Prostate gland (tissue), 2 donors: ENCODE results near the gene CLCNKA. TPM values are rescaled to one million over a fixed set of nuclear protein-coding genes. Genes with fewer than 3 reads are reported as not detected.

ENCODE experiments used
- DNase-seq: peaks from one replicate; pipeline ENCODE4 v3.0.0-alpha.2; 2019; ENCODE audit warnings: low spot score
- H3K27ac ChIP-seq, 2 donors: fragments of 200-600 bp; sonication (generic); 2 replicates each; pipeline ENCODE4 v1.5.1; 2017 to 2019
- H3K27me3 ChIP-seq: fragments of 200-600 bp; sonication (generic); replicated peaks from 2 replicates; pipeline ENCODE4 v1.5.1; 2019; ENCODE audit not compliant: insufficient read depth
- H3K36me3 ChIP-seq, 2 donors: fragments of 200-600 bp; sonication (generic); 1 replicate in 1 of 2; 2 replicates in 1 of 2; pipeline versions ENCODE4 v1.5.1 to v1.8.1; 2017 to 2019
- H3K4me1 ChIP-seq: fragments of 200-600 bp; sonication (generic); replicated peaks from 2 replicates; pipeline ENCODE4 v1.5.1; 2019
- H3K4me3 ChIP-seq, 2 donors: fragments of 200-600 bp; sonication (generic); 2 replicates each; pipeline ENCODE4 v1.5.1; 2017 to 2019
- H3K9me3 ChIP-seq: fragments of 200-600 bp; sonication (generic); 2 replicates; pipeline ENCODE4 v1.5.1; 2017
- CTCF ChIP-seq, 4 experiments: fragments of 200-600 bp in 2 of 4; fragments of 450-650 bp in 2 of 4; sonication (generic) in 2 of 4; IDR thresholded peaks; 1 replicate in 3 of 4; 2 replicates in 1 of 4; pipeline ENCODE4 v1.5.1; 2016 to 2019; ENCODE audit warnings: antibody characterized with exemption in 4 of 4, mild to moderate bottlenecking in 2 of 4, moderate library complexity in 2 of 4
- POLR2A ChIP-seq: fragments of 450-650 bp; IDR thresholded peaks from one replicate; pipeline ENCODE4 v1.6.1; 2016; ENCODE audit warnings: antibody characterized with exemption, mild to moderate bottlenecking
- POLR2AphosphoS5 ChIP-seq: sonication (generic); formaldehyde crosslinking; IDR thresholded peaks from one replicate; pipeline ENCODE4 v1.6.1; 2017; ENCODE audit warnings: antibody characterized with exemption
- WGBS: methylation state at CpG from one replicate; pipeline ENCODE4 v1.1.5; 2018; 5-methylcytosine and 5-hydroxymethylcytosine counted together
- intact Hi-C: fragments of 100-400 bp; cut with DNase I; formaldehyde crosslinking; loops from one replicate; pipeline ENCODE4 v1.14.2; 2022
- total RNA-seq, 2 donors: library from RNA; depleted of rRNA; stranded (reverse); fragments of >200 nt; gene quantifications; one replicate each; pipeline ENCODE4 v1.1.0, GENCODE V29; 2016

The CLCNKA gene
- total RNA-seq, 2 donors from 2014 or later: 0.41 to 2.1 TPM

DNA sequence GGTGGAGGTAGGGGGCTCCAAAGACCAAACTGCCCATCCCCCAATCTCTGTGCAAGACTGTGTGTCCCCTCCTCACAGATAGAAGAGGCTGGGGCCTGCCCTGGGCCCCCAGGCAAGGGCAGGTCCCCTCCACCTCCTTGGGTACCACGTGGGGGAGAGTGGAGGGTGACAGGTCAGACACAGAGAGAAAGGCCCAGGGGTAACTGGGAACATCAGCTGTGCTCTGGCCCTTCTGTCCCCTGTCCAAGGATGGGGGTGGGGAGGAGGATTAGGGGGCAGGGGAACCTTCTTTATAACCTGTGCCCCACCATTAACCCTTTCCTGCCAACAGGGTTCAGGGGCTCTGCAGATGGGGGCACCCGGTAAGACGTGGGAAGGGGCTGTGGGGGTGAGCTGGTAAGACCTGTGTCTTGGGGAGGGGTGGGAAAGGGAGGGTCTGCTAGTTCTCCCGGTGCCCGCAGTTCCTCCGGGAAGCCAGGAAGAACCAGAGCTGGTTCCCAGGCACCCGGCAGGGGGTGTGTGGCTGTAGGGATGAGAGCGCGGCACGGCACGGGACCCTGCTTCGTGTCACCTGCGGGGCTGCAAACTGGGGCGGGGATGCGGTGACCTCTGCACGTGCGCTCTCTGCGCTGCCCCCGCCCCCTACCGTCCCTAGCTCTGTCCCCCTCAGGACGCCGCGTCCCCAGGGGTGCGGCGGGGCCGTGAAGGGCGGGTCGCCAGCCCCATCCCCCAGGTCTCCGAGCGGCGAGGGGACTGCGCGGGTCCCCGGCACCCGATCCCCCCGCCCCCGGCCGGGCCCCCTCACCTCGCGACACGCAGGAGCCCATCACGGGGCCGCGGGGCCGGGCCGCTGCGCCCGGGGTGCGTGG lies 51.0 kb downstream of the CLCNKA start:
- intact Hi-C loops: no loop called here
- H3K4me3 ChIP-seq: peak overlapping the region; percentile 23 to 35
- DNase-seq: no peak
- no peaks in the 10 kb centered on the region for H3K27me3 ChIP-seq
- H3K9me3 ChIP-seq: no peaks in the 10 kb centered on the region
- no peaks in the 10 kb centered on the region for H3K4me1 ChIP-seq
- H3K27ac ChIP-seq: no peak overlapping the region
- no peaks in the 10 kb centered on the region for H3K36me3 ChIP-seq
- TF ChIP-seq CTCF (IDR thresholded peaks at IDR 0.05) (no peak), POLR2AphosphoS5 (no peak), POLR2A (no peak)
- 19% methylated on average over 15 of the region's 49 CpGs for WGBS

DNA sequence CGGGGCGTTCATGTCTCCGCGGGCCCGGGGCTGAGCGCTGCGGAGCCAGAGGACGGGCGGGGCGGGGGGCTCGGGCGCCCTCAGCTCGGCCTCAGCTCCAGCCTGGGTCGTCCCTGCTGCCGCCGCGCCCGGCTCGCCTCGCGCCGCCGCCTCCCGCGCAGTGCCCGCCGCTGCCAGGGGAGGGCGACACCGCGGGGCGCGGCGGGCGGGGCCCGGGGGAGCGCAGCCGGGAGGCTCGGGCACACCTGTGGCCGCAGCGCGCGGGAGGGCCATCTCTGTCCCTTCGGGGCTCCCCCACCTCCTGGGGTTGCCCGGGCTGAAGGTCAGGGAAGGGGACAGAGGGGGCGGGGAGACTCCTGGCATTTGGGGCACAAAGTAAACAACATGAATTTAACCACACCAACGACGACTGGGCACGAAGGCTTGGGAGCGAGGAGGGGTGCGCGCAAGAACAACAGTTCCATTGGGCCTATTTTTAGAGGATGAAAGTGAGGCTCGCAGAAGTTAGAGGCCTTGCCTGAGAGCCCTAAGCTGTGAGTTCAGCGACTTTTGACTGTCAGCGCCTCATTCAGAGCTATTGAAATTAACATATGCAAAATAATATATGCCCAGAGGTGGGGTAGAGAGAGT lies 51.8 kb downstream of the CLCNKA start, which contains the start of gene FAM131C:
Gene FAM131C (minus strand): TSS at position 162 of the 630 bp plus-strand sequence. CDS start 209 bp downstream, outside the sequence.
- WGBS: 6% methylated on average over 16 of the region's 54 CpGs
- H3K27me3 ChIP-seq: no peaks in the 10 kb centered on the region
- H3K4me1 ChIP-seq: no peaks in the 10 kb centered on the region
- no peaks in the 10 kb centered on the region for H3K36me3 ChIP-seq
- H3K4me3 ChIP-seq: peak within 1 kb of the TSS; percentile 23 to 35
- no peak for DNase-seq
- no peak within 1 kb of the TSS for H3K27ac ChIP-seq
- H3K9me3 ChIP-seq: no peaks in the 10 kb centered on the region
- TF ChIP-seq CTCF (IDR thresholded peaks at IDR 0.05) (peak in 3 of 4 experiments; percentile 22 to 80 (median 30)), POLR2A (no peak)
- intact Hi-C loops: no loop called here

GRCh38 chr1:16074217-16074616 lies 52.4 kb downstream of the CLCNKA start:
- DNase-seq: no peak
- peaks cover 1% of the 10 kb centered on the region for H3K4me1 ChIP-seq
- WGBS: 87% methylated on average over 5 of the region's 5 CpGs
- no peak overlapping the region for H3K4me3 ChIP-seq
- H3K27ac ChIP-seq: no peak overlapping the region
- H3K27me3 ChIP-seq: no peaks in the 10 kb centered on the region
- no peaks in the 10 kb centered on the region for H3K9me3 ChIP-seq
- intact Hi-C loops: no loop called here
- no peaks in the 10 kb centered on the region for H3K36me3 ChIP-seq
- TF ChIP-seq POLR2A (no peak), CTCF (IDR thresholded peaks at IDR 0.05) (no peak), POLR2AphosphoS5 (no peak)

DNA sequence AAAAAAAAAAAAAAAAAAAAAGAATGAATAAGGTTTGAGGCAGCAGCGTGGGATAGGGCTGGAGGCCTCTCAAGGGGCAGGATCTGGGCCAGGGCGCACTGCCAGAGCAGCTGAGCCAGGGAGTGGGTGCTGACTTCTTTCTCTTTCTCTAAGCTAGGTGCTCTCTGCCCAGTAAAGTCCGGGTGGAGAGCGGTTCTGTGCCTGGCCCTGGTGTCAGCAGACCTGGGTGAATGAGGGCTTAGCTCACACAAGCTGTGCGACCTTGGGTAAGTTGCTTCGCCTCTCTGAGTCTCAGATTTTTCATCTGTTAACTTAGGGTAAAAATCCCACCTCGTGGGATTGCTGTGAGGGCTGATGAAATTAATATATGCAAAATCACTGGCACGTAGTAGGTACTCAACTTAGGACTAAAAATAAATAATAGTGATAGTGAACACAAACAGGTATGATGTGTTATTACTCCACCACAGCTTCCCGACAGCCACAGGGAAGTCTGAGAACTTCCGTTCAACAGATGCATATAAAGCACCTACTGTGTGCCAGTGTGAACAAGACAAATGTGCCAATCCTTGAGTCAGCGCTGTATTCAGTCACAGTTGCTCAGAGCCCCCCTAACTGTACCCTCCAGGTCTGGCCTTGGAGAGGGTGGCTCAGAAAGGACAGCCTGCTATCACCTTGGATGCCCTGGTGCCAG lies 53.6 kb downstream of the CLCNKA start:
- Histone ChIP-seq H3K27ac (no peak overlapping the region), H3K4me1 (peaks cover 2% of the 10 kb centered on the region), H3K36me3 (no peaks in the 10 kb centered on the region), H3K4me3 (no peak overlapping the region), H3K9me3 (no peaks in the 10 kb centered on the region), H3K27me3 (no peaks in the 10 kb centered on the region)
- WGBS: 60% methylated on average over 11 of the region's 11 CpGs
- no peak for DNase-seq
- intact Hi-C loops: loop anchor here (5.0 kb wide), 2 partner anchors 167 to 292 kb away; partner anchors contain the start of gene SZRD1
- TF ChIP-seq POLR2A (no peak), POLR2AphosphoS5 (no peak), CTCF (IDR thresholded peaks at IDR 0.05) (no peak)
